Measurements from ENCODE around the gene VILL.

Gene VILL

GRCh38 chr3:38018296-38019266, 28.0 kb downstream of the VILL start:
- TF ChIP-seq TEAD4 (IDR thresholded peaks at IDR 0.05): no peak
- no peak for TF ChIP-seq EGR1 (IDR thresholded peaks at IDR 0.05)
- no peak for TF ChIP-seq FOXM1 (IDR thresholded peaks at IDR 0.05; ENCODE audit: borderline replicate concordance, low read depth)
- no peak for TF ChIP-seq ZBTB7A (IDR thresholded peaks at IDR 0.05; ENCODE audit: low read depth)
- TF ChIP-seq TCF12 (IDR thresholded peaks at IDR 0.05; ENCODE audit: low read depth): no peak
- TF ChIP-seq YY1 (IDR thresholded peaks at IDR 0.05; ENCODE audit: low read depth): no peak
- no peak for TF ChIP-seq RAD21 (IDR thresholded peaks at IDR 0.05; ENCODE audit: low read depth)
- no peak for TF ChIP-seq MAX (IDR thresholded peaks at IDR 0.05)
- TF ChIP-seq EP300 (IDR thresholded peaks at IDR 0.05; ENCODE audit: borderline replicate concordance): no peak
- no peak for TF ChIP-seq TAF1 (IDR thresholded peaks at IDR 0.05; ENCODE audit: low read depth)
- TF ChIP-seq NFIC (IDR thresholded peaks at IDR 0.05): no peak
- no peak for TF ChIP-seq CREB1 (IDR thresholded peaks at IDR 0.05; ENCODE audit: low read depth)
- TF ChIP-seq REST (IDR thresholded peaks at IDR 0.05; ENCODE audit: low read depth): no peak

- TF ChIP-seq CEBPB (IDR thresholded peaks at IDR 0.05): no peak
- no peak for TF ChIP-seq FOXM1 (IDR thresholded peaks at IDR 0.05; ENCODE audit: borderline replicate concordance, low read depth)
- no peak for TF ChIP-seq TCF12 (IDR thresholded peaks at IDR 0.05; ENCODE audit: low read depth)
- TF ChIP-seq USF1 (IDR thresholded peaks at IDR 0.05): no peak
- TF ChIP-seq REST (IDR thresholded peaks at IDR 0.05; ENCODE audit: low read depth): no peak
- no peak for TF ChIP-seq ZBTB7A (IDR thresholded peaks at IDR 0.05; ENCODE audit: low read depth)
- no peak for TF ChIP-seq YY1 (IDR thresholded peaks at IDR 0.05; ENCODE audit: low read depth)
- no peak for TF ChIP-seq NFIC (IDR thresholded peaks at IDR 0.05)
- no peak for TF ChIP-seq MAX (IDR thresholded peaks at IDR 0.05)
- TF ChIP-seq EGR1 (IDR thresholded peaks at IDR 0.05): no peak
- no peak for TF ChIP-seq CREB1 (IDR thresholded peaks at IDR 0.05; ENCODE audit: low read depth)
- TF ChIP-seq EP300 (IDR thresholded peaks at IDR 0.05; ENCODE audit: borderline replicate concordance): no peak
- no peak for TF ChIP-seq TAF1 (IDR thresholded peaks at IDR 0.05; ENCODE audit: low read depth)
These were observed 29.2 kb downstream of the VILL start for GRCh38 chr3:38019658-38020341.

GRCh38 chr3:38020342-38020726, 29.7 kb downstream of the VILL start:
- TF ChIP-seq FOXM1 (IDR thresholded peaks at IDR 0.05; ENCODE audit: borderline replicate concordance, low read depth): no peak
- no peak for TF ChIP-seq EP300 (IDR thresholded peaks at IDR 0.05; ENCODE audit: borderline replicate concordance)
- no peak for TF ChIP-seq TEAD4 (IDR thresholded peaks at IDR 0.05)
- no peak for TF ChIP-seq EGR1 (IDR thresholded peaks at IDR 0.05)
- no peak for TF ChIP-seq REST (IDR thresholded peaks at IDR 0.05; ENCODE audit: low read depth)
- TF ChIP-seq USF1 (IDR thresholded peaks at IDR 0.05): no peak
- TF ChIP-seq CREB1 (IDR thresholded peaks at IDR 0.05; ENCODE audit: low read depth): no peak
- no peak for TF ChIP-seq ZBTB7A (IDR thresholded peaks at IDR 0.05; ENCODE audit: low read depth)
- no peak for TF ChIP-seq TAF1 (IDR thresholded peaks at IDR 0.05; ENCODE audit: low read depth)
- TF ChIP-seq NFIC (IDR thresholded peaks at IDR 0.05): no peak
- no peak for TF ChIP-seq TCF12 (IDR thresholded peaks at IDR 0.05; ENCODE audit: low read depth)
